Uterus (tissue), 2 donors: ENCODE measurements around the gene ABCA9.

Experiments used
- CTCF ChIP-seq, 4 experiments: fragments of 200-600 bp in 2 of 4; fragments of 450-650 bp in 2 of 4; sonication (generic) in 2 of 4; IDR thresholded peaks; one replicate each; pipeline ENCODE4 v1.5.1; 2016 to 2019; ENCODE audit warnings: antibody characterized with exemption in 4 of 4, mild to moderate bottlenecking in 2 of 4, moderate library complexity in 1 of 4
- POLR2A ChIP-seq, 2 donors: fragments of 450-650 bp; IDR thresholded peaks; one replicate each; pipeline ENCODE4 v1.6.1; 2016; ENCODE audit warnings: antibody characterized with exemption in 2 of 2, mild to moderate bottlenecking in 1 of 2, moderate library complexity in 1 of 2

GRCh38 chr17:68942389-68942788, 118.3 kb downstream of the ABCA9 start:
- no peak for TF ChIP-seq CTCF (IDR thresholded peaks at IDR 0.05)
- TF ChIP-seq POLR2A (IDR thresholded peaks at IDR 0.05), result no peak
